CD4-positive, CD25-positive, alpha-beta regulatory T cell (primary cell): ENCODE measurements around the gene SCFD1. TPM values are rescaled to one million over a fixed set of nuclear protein-coding genes. Genes with fewer than 3 reads are reported as not detected.
A peak's percentile ranks its signal among the peaks of the same experiment; 100 is the strongest.
"Not testable (repeated sequence)": the region's sequence is repeated elsewhere in the genome, so short reads cannot be mapped to it uniquely, and the experiment has no call there.

ENCODE experiments used
- ATAC-seq, 2 donors: fragments of 150-1000 bp; cut with Tn5 transposase; one replicate each; pipeline ENCODE4 v1.10.0; 2021; ENCODE audit warnings: low read depth in 2 of 2, moderate number of reproducible peaks in 2 of 2, moderate library complexity in 1 of 2
- DNase-seq, 3 donors: peaks; one replicate each; pipeline versions ENCODE4 v3.0.0 to v3.0.0-alpha.2; 2012 to 2022; ENCODE audit warnings: mixed read lengths in 1 of 3
- H3K27ac ChIP-seq: one replicate; pipeline ENCODE4 v1.7.0; 2013; ENCODE audit warnings: mild to moderate bottlenecking, low read length; ENCODE audit not compliant: insufficient read depth, poor library complexity, severe bottlenecking
- H3K27me3 ChIP-seq: one replicate; pipeline ENCODE4 v1.7.0; 2013; ENCODE audit warnings: low read length; ENCODE audit not compliant: control insufficient read depth, insufficient read depth
- H3K36me3 ChIP-seq: one replicate; pipeline ENCODE4 v1.7.0; 2013; ENCODE audit warnings: mild to moderate bottlenecking, low read length, moderate library complexity; ENCODE audit not compliant: control insufficient read depth, insufficient read depth
- H3K4me1 ChIP-seq: 2 replicates; pipeline ENCODE4 v1.7.0; 2013; ENCODE audit warnings: mild to moderate bottlenecking, low read length; ENCODE audit not compliant: insufficient read depth, control insufficient read depth, poor library complexity, severe bottlenecking
- H3K4me3 ChIP-seq: one replicate; pipeline ENCODE4 v1.7.0; 2013; ENCODE audit warnings: low read depth, mild to moderate bottlenecking, low read length, moderate library complexity
- H3K9me3 ChIP-seq, 2 experiments: 1 replicate in 1 of 2; 2 replicates in 1 of 2; pipeline ENCODE4 v1.7.0; 2013; ENCODE audit warnings: low read length in 2 of 2, mild to moderate bottlenecking in 1 of 2, moderate library complexity in 1 of 2; ENCODE audit not compliant: control insufficient read depth in 2 of 2
- H3K27ac Mint-ChIP-seq, 3 donors: one replicate each; pipeline ENCODE4 v1.8.0; 2020 to 2022; ENCODE audit warnings: mild to moderate bottlenecking in 3 of 3, mixed read lengths in 3 of 3, moderate library complexity in 2 of 3
- H3K27me3 Mint-ChIP-seq: one replicate; pipeline ENCODE4 v1.8.0; 2022; ENCODE audit warnings: mild to moderate bottlenecking, mixed read lengths
- H3K36me3 Mint-ChIP-seq: one replicate; pipeline ENCODE4 v1.8.0; 2020; ENCODE audit warnings: mixed read lengths
- H3K4me1 Mint-ChIP-seq, 4 donors: one replicate each; pipeline ENCODE4 v1.8.0; 2020 to 2022; ENCODE audit warnings: mixed read lengths in 4 of 4, mild to moderate bottlenecking in 1 of 4
- H3K4me3 Mint-ChIP-seq, 4 donors: one replicate each; pipeline ENCODE4 v1.8.0; 2020 to 2022; ENCODE audit warnings: mild to moderate bottlenecking in 4 of 4, mixed read lengths in 4 of 4, moderate library complexity in 3 of 4
- H3K9me3 Mint-ChIP-seq, 7 donors: one replicate each; pipeline ENCODE4 v1.8.0; 2020 to 2022; ENCODE audit warnings: mixed read lengths in 7 of 7, mild to moderate bottlenecking in 3 of 7, moderate library complexity in 2 of 7
- polyA plus RNA-seq, 4 donors: library from polyadenylated mRNA; unstranded; fragments of 300-500 nt; fragmentation: Illumina TruSeq; gene quantifications; one replicate each; pipeline ENCODE4 v1.2.3, GENCODE V29; 2021
- total RNA-seq: library from RNA; stranded (reverse); gene quantifications from one replicate; pipeline ENCODE4 v1.2.3, GENCODE V29; 2022

The SCFD1 gene
- total and polyA plus RNA-seq, 5 donors from 2014 or later, result 56.1 to 86.6 (median 63.3) TPM

DNA sequence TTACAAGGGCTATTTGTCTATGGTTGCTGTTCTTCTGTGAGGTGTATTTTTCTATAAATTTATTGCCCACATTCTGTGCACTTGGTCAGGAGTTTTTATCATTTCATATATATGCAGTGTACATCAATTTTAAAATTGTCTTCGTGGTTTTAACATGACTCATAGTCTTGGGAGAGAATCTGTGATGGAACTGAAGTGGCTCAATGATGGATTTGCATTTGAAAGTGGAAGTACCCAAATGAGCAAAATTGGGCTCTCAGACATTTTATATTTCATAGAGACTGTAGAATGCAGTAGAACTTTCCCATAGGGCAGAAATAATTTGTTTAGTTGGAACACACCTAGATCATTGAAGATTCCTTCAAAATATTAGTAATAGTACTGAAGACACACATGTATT lies 1.9 kb upstream of the SCFD1 start:
- peak overlapping the region in 1 of 3 donors; percentile 21 for H3K27ac Mint-ChIP-seq
- peak in 1 of 3 donors; percentile 34 for DNase-seq
- no peak overlapping the region for H3K4me3 ChIP-seq
- peaks cover 5% of the 10 kb centered on the region for H3K36me3 Mint-ChIP-seq
- no peak overlapping the region for H3K27ac ChIP-seq
- H3K4me3 Mint-ChIP-seq, result peak overlapping the region; percentile 52 to 82 (median 64)
- no peaks in the 10 kb centered on the region for H3K27me3 ChIP-seq
- H3K36me3 ChIP-seq, result peaks cover 15% of the 10 kb centered on the region
- ATAC-seq, result no peak
- H3K27me3 Mint-ChIP-seq, result no peaks in the 10 kb centered on the region
- H3K9me3 Mint-ChIP-seq, result no peaks in the 10 kb centered on the region
- peaks cover 19 to 38% (median 29%) of the 10 kb centered on the region in 4 donors for H3K4me1 Mint-ChIP-seq
- H3K9me3 ChIP-seq, result no peaks in the 10 kb centered on the region
- H3K4me1 ChIP-seq, result peaks cover 33% of the 10 kb centered on the region

- no peaks in the 10 kb centered on the region for H3K27me3 Mint-ChIP-seq
- no peaks in the 10 kb centered on the region for H3K36me3 Mint-ChIP-seq
- peak overlapping the region; percentile 82 for H3K27ac ChIP-seq
- H3K9me3 Mint-ChIP-seq, result no peaks in the 10 kb centered on the region
- no peaks in the 10 kb centered on the region for H3K9me3 ChIP-seq
- H3K4me1 Mint-ChIP-seq, result peaks cover 19 to 44% (median 33%) of the 10 kb centered on the region in 4 donors
- DNase-seq, result peak in 2 of 3 donors; percentile 16 to 46
- H3K4me3 ChIP-seq, result peak overlapping the region; percentile 88
- peaks cover 38% of the 10 kb centered on the region for H3K4me1 ChIP-seq
- H3K27ac Mint-ChIP-seq, result peak overlapping the region; percentile 95 to 97 (median 96)
- peak overlapping the region; percentile 96 to 99 (median 98) for H3K4me3 Mint-ChIP-seq
- peaks cover 9% of the 10 kb centered on the region for H3K36me3 ChIP-seq
- no peaks in the 10 kb centered on the region for H3K27me3 ChIP-seq
- ATAC-seq, result no peak
Observed at GRCh38 chr14:30621354-30621939, 672 bp upstream of the SCFD1 start.

- Mint-ChIP-seq H3K9me3 (no peaks in the 10 kb centered on the region), H3K36me3 (peaks cover 7% of the 10 kb centered on the region), H3K27me3 (no peaks in the 10 kb centered on the region), H3K4me1 (peaks cover 36 to 64% (median 48%) of the 10 kb centered on the region in 4 donors), H3K4me3 (peak overlapping the region; percentile 96 to 99 (median 98)), H3K27ac (peak overlapping the region in 1 of 3 donors; percentile 97)
- DNase-seq (no peak), ATAC-seq (no peak)
- Histone ChIP-seq H3K9me3 (no peaks in the 10 kb centered on the region), H3K4me3 (peak overlapping the region; percentile 88), H3K27me3 (no peaks in the 10 kb centered on the region), H3K36me3 (peaks cover 3% of the 10 kb centered on the region), H3K27ac (no peak overlapping the region), H3K4me1 (peaks cover 41% of the 10 kb centered on the region)
Observed at GRCh38 chr14:30623412-30624131, 1.5 kb downstream of the SCFD1 start.

DNA sequence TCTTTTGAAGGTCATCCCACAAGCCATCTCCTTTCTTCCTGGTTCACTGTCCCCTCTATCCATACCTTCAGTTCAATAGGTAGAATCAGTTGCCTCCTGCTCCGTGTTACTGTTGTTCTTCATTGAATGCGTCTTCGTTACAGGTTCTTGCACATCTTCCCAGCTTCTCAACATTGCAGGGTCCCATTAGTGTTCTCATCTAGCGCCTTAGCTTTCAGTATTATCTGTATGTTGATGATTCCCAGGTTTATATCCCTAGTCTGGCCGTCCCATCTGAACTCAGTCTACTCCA lies 2.0 kb downstream of the SCFD1 start:
- H3K9me3 Mint-ChIP-seq, result no peaks in the 10 kb centered on the region
- peak overlapping the region; percentile 53 to 99 (median 88) for H3K4me3 Mint-ChIP-seq
- Histone ChIP-seq H3K27ac (no peak overlapping the region), H3K36me3 (peaks cover 3% of the 10 kb centered on the region), H3K9me3 (no peaks in the 10 kb centered on the region), H3K4me3 (peak overlapping the region; percentile 88), H3K27me3 (no peaks in the 10 kb centered on the region), H3K4me1 (peaks cover 41% of the 10 kb centered on the region)
- peaks cover 7% of the 10 kb centered on the region for H3K36me3 Mint-ChIP-seq
- H3K27ac Mint-ChIP-seq, result peak overlapping the region in 2 of 3 donors; percentile 15 to 65
- DNase-seq (no peak), ATAC-seq (no peak)
- H3K27me3 Mint-ChIP-seq, result no peaks in the 10 kb centered on the region
- peaks cover 41 to 69% (median 50%) of the 10 kb centered on the region in 4 donors for H3K4me1 Mint-ChIP-seq

DNA sequence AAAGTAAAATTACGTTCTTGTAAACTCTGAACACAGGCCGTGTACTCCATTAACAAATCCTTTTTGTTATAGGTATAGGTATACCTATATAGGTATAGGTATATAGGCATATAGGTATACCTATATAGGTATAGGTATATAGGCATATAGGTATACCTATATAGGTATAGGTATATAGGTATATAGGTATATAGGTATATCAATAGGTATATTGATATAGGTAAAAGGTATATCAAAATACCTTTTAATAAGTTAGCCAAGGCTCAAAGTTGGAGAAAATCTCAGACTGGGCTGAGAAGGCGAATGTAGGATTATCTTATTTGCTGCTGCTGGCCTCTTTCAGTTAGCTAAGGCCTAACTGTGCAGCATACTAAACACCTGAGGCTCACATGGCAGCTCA lies 3.4 kb downstream of the SCFD1 start:
- H3K27me3 Mint-ChIP-seq, result no peaks in the 10 kb centered on the region
- ATAC-seq, result no peak
- Histone ChIP-seq H3K9me3 (no peaks in the 10 kb centered on the region), H3K27me3 (no peaks in the 10 kb centered on the region), H3K4me1 (peaks cover 41% of the 10 kb centered on the region), H3K36me3 (peaks cover 5% of the 10 kb centered on the region), H3K27ac (no peak overlapping the region), H3K4me3 (no peak overlapping the region)
- no peaks in the 10 kb centered on the region for H3K9me3 Mint-ChIP-seq
- H3K4me3 Mint-ChIP-seq, result no peak overlapping the region
- no peak overlapping the region for H3K27ac Mint-ChIP-seq
- H3K4me1 Mint-ChIP-seq, result peaks cover 40 to 65% (median 48%) of the 10 kb centered on the region in 4 donors
- H3K36me3 Mint-ChIP-seq, result peaks cover 7% of the 10 kb centered on the region
- DNase-seq, result no peak

- not testable (repeated sequence) for H3K4me3 Mint-ChIP-seq, ATAC-seq, H3K9me3 Mint-ChIP-seq, H3K27ac ChIP-seq, H3K27me3 Mint-ChIP-seq, DNase-seq, H3K9me3 ChIP-seq, H3K27ac Mint-ChIP-seq, H3K4me3 ChIP-seq, H3K27me3 ChIP-seq
- H3K4me1 Mint-ChIP-seq, result peaks cover 32 to 55% (median 41%) of the 10 kb centered on the region in 4 donors
- H3K4me1 ChIP-seq, result peaks cover 13% of the 10 kb centered on the region
- H3K36me3 ChIP-seq, result peaks cover 35% of the 10 kb centered on the region
- H3K36me3 Mint-ChIP-seq, result peaks cover 15% of the 10 kb centered on the region
Observed at GRCh38 chr14:30629432-30629831, 7.3 kb downstream of the SCFD1 start.

DNA sequence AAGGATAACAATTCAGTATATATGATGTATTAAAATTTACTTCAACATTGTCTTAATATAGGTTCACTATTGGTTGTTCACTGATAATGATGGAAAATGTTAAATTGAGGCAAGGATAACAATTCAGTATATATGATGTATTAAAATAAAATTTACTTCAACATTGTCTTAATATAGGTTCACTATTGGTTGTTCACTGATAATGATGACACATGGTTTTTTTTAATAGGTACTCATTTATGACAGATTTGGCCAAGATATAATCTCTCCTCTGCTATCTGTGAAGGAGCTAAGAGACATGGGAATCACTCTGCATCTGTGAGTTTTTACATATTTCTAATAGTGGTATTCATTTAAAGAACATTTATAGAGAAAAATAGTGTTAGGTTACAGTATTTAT lies 8.1 kb downstream of the SCFD1 start:
- Mint-ChIP-seq H3K4me1 (peaks cover 25 to 48% (median 34%) of the 10 kb centered on the region in 4 donors), H3K27me3 (no peaks in the 10 kb centered on the region), H3K36me3 (peaks cover 21% of the 10 kb centered on the region), H3K4me3 (no peak overlapping the region), H3K27ac (no peak overlapping the region), H3K9me3 (no peaks in the 10 kb centered on the region)
- peaks cover 7% of the 10 kb centered on the region for H3K4me1 ChIP-seq
- no peaks in the 10 kb centered on the region for H3K27me3 ChIP-seq
- DNase-seq (no peak), ATAC-seq (no peak)
- H3K9me3 ChIP-seq, result no peaks in the 10 kb centered on the region
- H3K27ac ChIP-seq, result no peak overlapping the region
- peaks cover 43% of the 10 kb centered on the region for H3K36me3 ChIP-seq
- no peak overlapping the region for H3K4me3 ChIP-seq

GRCh38 chr14:30632730-30633129 lies 10.6 kb downstream of the SCFD1 start:
- Mint-ChIP-seq H3K4me1 (peaks cover 27 to 38% (median 34%) of the 10 kb centered on the region in 4 donors), H3K27ac (no peak overlapping the region), H3K27me3 (no peaks in the 10 kb centered on the region), H3K4me3 (peak overlapping the region in 1 of 4 donors; percentile 28), H3K36me3 (peaks cover 41% of the 10 kb centered on the region), H3K9me3 (no peaks in the 10 kb centered on the region)
- no peak overlapping the region for H3K4me3 ChIP-seq
- H3K27me3 ChIP-seq, result no peaks in the 10 kb centered on the region
- peaks cover 52% of the 10 kb centered on the region for H3K36me3 ChIP-seq
- H3K4me1 ChIP-seq, result no peaks in the 10 kb centered on the region
- H3K9me3 ChIP-seq, result no peaks in the 10 kb centered on the region
- H3K27ac ChIP-seq, result peak overlapping the region; percentile 19
- no peak for DNase-seq
- no peak for ATAC-seq
